ENCODE measurements around the gene TLCD3B.

TLCD3B gene, protein sequence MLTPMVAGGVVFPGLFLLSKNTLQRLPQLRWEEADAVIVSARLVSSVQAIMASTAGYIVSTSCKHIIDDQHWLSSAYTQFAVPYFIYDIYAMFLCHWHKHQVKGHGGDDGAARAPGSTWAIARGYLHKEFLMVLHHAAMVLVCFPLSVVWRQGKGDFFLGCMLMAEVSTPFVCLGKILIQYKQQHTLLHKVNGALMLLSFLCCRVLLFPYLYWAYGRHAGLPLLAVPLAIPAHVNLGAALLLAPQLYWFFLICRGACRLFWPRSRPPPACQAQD

DNA sequence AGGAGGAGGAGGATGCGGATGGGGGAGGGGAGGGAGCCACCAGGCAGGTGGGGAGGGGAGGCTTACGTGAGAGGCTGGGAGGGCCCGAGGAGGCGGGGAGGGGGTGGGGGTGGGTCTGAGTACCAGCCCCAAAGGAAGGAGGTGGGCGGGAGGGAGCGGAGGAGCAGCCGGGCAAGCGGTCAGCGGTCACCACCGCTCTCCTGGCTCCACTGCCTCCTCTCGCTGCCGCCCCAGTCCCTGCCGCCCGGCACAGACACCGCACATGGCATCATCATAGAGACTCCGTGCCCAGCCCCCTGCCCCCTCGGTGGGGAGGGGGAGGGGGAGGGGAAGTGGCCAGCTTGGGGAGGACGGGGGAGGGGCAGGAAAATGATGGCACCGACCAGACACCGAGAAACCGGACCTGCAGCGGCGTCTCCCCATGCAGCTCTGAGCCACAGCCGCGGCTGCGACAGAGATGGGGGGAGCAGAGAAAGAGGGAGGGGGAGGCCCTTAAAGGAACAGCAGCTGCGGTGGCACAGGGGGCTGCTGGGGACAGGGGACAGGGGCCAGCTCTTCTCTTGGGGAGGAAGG lies at the start of gene TLCD3B:
Gene TLCD3B, minus strand, starts transcription at position 431 of the 573 bp plus-strand sequence. CDS start 744 bp downstream, outside the sequence.
- Histone ChIP-seq H3K4me1 (ENCODE audit: control insufficient read depth in 1 of 2, insufficient read depth in 1 of 2, low read depth in 1 of 2, low read length in 1 of 2) (peaks cover 0 to 6% of the 10 kb centered on the region in 2 experiments), H3K27ac (no peak within 1 kb of the TSS), H3K4me3 (ENCODE audit: low read depth in 1 of 2, low read length in 1 of 2) (no peak within 1 kb of the TSS), H3K27me3 (peaks cover 95% of the 10 kb centered on the region), H3K36me3 (no peaks in the 10 kb centered on the region), H3K9me3 (no peaks in the 10 kb centered on the region)
- TF ChIP-seq, protein P1, sequence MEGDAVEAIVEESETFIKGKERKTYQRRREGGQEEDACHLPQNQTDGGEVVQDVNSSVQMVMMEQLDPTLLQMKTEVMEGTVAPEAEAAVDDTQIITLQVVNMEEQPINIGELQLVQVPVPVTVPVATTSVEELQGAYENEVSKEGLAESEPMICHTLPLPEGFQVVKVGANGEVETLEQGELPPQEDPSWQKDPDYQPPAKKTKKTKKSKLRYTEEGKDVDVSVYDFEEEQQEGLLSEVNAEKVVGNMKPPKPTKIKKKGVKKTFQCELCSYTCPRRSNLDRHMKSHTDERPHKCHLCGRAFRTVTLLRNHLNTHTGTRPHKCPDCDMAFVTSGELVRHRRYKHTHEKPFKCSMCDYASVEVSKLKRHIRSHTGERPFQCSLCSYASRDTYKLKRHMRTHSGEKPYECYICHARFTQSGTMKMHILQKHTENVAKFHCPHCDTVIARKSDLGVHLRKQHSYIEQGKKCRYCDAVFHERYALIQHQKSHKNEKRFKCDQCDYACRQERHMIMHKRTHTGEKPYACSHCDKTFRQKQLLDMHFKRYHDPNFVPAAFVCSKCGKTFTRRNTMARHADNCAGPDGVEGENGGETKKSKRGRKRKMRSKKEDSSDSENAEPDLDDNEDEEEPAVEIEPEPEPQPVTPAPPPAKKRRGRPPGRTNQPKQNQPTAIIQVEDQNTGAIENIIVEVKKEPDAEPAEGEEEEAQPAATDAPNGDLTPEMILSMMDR (IDR thresholded peaks at IDR 0.05), result no peak

DNA sequence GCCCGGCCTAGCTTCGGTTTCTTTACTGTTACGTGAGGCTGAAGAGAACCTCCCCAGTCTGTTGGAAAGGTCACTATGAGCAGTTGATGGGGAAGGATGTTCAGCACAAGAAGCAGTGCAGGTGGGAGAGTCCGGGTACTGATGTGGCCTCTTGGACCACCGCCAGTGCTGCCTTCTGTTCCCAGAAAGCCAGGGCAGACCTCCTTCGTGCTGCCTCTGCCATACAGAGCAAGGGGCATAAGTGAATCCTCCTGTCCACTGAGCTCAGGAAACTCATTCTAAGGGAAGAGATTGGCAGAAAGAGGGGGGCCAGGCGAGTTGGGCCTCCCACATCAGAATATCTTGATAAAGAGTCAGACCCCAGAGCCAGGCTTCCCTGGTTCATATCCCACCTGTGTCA lies 48.4 kb upstream of the TLCD3B start:
- Histone ChIP-seq H3K36me3 (peaks cover 76% of the 10 kb centered on the region), H3K4me1 (ENCODE audit: control insufficient read depth in 1 of 2, insufficient read depth in 1 of 2, low read depth in 1 of 2, low read length in 1 of 2) (peaks cover 36 to 37% of the 10 kb centered on the region in 2 experiments), H3K27ac (no peak overlapping the region), H3K4me3 (ENCODE audit: low read depth in 1 of 2, low read length in 1 of 2) (no peak overlapping the region), H3K9me3 (no peaks in the 10 kb centered on the region), H3K27me3 (no peaks in the 10 kb centered on the region)
- TF ChIP-seq, protein P1 (IDR thresholded peaks at IDR 0.05), result no peak

DNA sequence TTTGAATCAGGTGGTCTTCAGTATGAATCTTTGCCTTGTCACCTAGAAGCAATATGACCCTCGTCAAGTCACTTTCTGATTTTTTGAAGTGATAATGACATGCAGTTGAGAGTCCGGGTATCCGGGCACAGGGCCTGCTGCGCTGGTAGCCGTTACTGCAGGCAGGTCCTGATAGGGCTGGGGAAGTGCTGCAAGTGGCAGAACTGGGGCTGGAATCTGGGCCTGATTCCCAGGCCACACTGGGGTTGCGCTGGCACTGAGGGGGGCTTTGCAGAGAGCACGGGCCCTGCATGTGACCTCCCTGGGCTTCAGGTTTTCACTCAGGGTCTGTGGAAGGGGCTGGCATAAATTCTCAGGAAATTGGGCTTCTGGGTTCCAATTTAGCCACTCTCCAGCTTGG lies 47.7 kb upstream of the TLCD3B start:
- Histone ChIP-seq H3K27me3 (no peaks in the 10 kb centered on the region), H3K4me1 (ENCODE audit: control insufficient read depth in 1 of 2, insufficient read depth in 1 of 2, low read depth in 1 of 2, low read length in 1 of 2) (peaks cover 36 to 37% of the 10 kb centered on the region in 2 experiments), H3K27ac (peak overlapping the region; percentile 96), H3K36me3 (peaks cover 72% of the 10 kb centered on the region), H3K9me3 (no peaks in the 10 kb centered on the region), H3K4me3 (ENCODE audit: low read depth in 1 of 2, low read length in 1 of 2) (no peak overlapping the region)
- TF ChIP-seq, protein P1 (IDR thresholded peaks at IDR 0.05), result no peak

DNA sequence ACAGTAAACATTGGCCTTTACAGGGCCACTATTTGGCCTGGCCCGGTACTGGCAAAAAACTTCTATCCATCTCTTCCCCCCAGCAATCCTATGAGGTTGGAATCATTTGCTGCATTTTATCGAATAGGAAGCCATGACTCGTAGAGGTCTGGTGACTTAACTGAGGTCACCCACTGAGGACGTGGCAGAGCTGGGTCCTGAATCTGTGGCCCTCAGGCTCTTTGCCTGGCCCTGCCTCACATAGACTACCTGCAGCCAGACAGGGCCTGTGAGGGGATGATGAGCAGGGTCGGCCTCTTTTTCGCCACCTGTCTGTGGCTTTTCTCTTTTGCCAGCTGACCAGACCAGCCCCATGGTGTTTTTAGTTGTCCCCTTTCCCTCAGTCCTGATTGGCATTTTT lies 46.6 kb upstream of the TLCD3B start:
- no peaks in the 10 kb centered on the region for H3K9me3 ChIP-seq
- H3K27ac ChIP-seq, result peak overlapping the region; percentile 96
- peaks cover 36 to 37% of the 10 kb centered on the region in 2 experiments for H3K4me1 ChIP-seq (ENCODE audit: control insufficient read depth in 1 of 2, insufficient read depth in 1 of 2, low read depth in 1 of 2, low read length in 1 of 2)
- peaks cover 72% of the 10 kb centered on the region for H3K36me3 ChIP-seq
- peak overlapping the region in 1 of 2 experiments; percentile 89 for H3K4me3 ChIP-seq (ENCODE audit: low read depth in 1 of 2, low read length in 1 of 2)
- no peaks in the 10 kb centered on the region for H3K27me3 ChIP-seq
- TF ChIP-seq, protein P1 (IDR thresholded peaks at IDR 0.05), result no peak

DNA sequence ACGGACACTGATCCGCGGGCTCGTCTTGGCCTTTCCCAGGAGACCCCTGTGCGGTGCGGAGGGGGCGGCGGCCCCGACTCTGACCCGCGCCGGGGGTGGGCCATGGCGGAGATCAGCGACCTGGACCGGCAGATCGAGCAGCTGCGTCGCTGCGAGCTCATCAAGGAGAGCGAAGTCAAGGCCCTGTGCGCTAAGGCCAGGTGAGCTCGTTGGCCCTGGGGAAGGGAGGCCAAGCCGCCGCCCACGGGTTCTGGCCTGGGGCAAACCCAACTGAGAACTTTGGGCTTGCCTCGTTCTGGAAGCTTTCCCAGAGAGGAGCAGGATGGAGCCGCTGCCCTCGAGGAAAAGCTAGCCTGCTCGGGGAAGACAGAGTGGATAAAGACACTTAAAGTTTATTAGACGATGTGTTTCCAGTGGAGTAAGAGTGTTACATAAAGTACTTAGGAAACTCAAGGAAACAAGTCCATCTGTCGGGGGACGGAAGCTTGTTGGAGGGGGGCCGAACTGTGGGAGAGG lies 45.3 kb upstream of the TLCD3B start:
- peak overlapping the region; percentile 96 for H3K27ac ChIP-seq
- TF ChIP-seq, protein P1 (IDR thresholded peaks at IDR 0.05), result no peak
- peaks cover 36 to 37% of the 10 kb centered on the region in 2 experiments for H3K4me1 ChIP-seq (ENCODE audit: control insufficient read depth in 1 of 2, insufficient read depth in 1 of 2, low read depth in 1 of 2, low read length in 1 of 2)
- H3K4me3 ChIP-seq (ENCODE audit: low read depth in 1 of 2, low read length in 1 of 2), result peak overlapping the region; percentile 89 to 97
- peaks cover 72% of the 10 kb centered on the region for H3K36me3 ChIP-seq
- H3K9me3 ChIP-seq, result no peaks in the 10 kb centered on the region
- H3K27me3 ChIP-seq, result no peaks in the 10 kb centered on the region
